Neural cell (in vitro differentiated cells): ENCODE results near the gene TAB2. TPM values are rescaled to one million over a fixed set of nuclear protein-coding genes. Genes with fewer than 3 reads are reported as not detected.

Experiments used
- H2AFZ ChIP-seq: fragments of 200-600, 300-800 bp; sonication (generic), shearing (Covaris generic); 2 replicates; pipeline ENCODE4 v1.6.0; 2014; ENCODE audit warnings: low read depth, mild to moderate bottlenecking, antibody characterized with exemption, low read length, moderate library complexity
- H3F3A ChIP-seq: fragments of 200-600 bp; shearing (Covaris generic); 2 replicates; pipeline ENCODE4 v1.6.1; 2016; ENCODE audit warnings: mild to moderate bottlenecking, moderate library complexity, mixed read lengths, antibody characterized with exemption, low read length; ENCODE audit not compliant: insufficient read depth, poor library complexity, severe bottlenecking
- H3K27ac ChIP-seq: fragments of 200-600, 300-800 bp; sonication (generic), shearing (Covaris generic); 2 replicates; pipeline ENCODE4 v1.5.1; 2014; ENCODE audit warnings: mild to moderate bottlenecking, low read length, moderate library complexity
- H3K27me3 ChIP-seq: fragments of 300-800, 200-600 bp; sonication (generic), shearing (Covaris generic); 2 replicates; pipeline ENCODE4 v1.6.0; 2014; ENCODE audit warnings: mild to moderate bottlenecking, low read depth, low read length, moderate library complexity; ENCODE audit not compliant: insufficient read depth
- H3K36me3 ChIP-seq: fragments of 300-800, 200-600 bp; sonication (generic), shearing (Covaris generic); 2 replicates; pipeline ENCODE4 v1.5.1; 2014; ENCODE audit warnings: mild to moderate bottlenecking, antibody characterized with exemption, low read length, moderate library complexity; ENCODE audit not compliant: insufficient read depth
- H3K4me2 ChIP-seq: fragments of 300-800, 200-600 bp; sonication (generic), shearing (Covaris generic); 2 replicates; pipeline ENCODE4 v1.6.0; 2014; ENCODE audit warnings: mild to moderate bottlenecking, low read length
- H3K4me3 ChIP-seq: fragments of 300-800, 200-600 bp; sonication (generic), shearing (Covaris generic); 2 replicates; pipeline ENCODE4 v1.5.1; 2014; ENCODE audit warnings: mild to moderate bottlenecking, low read length, moderate library complexity
- H3K79me2 ChIP-seq: fragments of 200-600 bp; shearing (Covaris generic); replicated peaks from 2 replicates; pipeline ENCODE4 v1.6.0; 2014; ENCODE audit warnings: mild to moderate bottlenecking, low read length, moderate library complexity; ENCODE audit not compliant: insufficient read depth
- H3K9ac ChIP-seq: fragments of 300-800, 200-600 bp; sonication (generic), shearing (Covaris generic); 2 replicates; pipeline ENCODE4 v1.6.1; 2016; ENCODE audit warnings: mild to moderate bottlenecking, low read length, mixed read lengths
- H3K9me2 ChIP-seq: fragments of 200-600 bp; shearing (Covaris generic); 2 replicates; pipeline ENCODE4 v1.6.1; 2016; ENCODE audit warnings: mild to moderate bottlenecking, low read length, mixed read lengths; ENCODE audit not compliant: insufficient read depth
- H3K9me3 ChIP-seq: fragments of 200-600, 300-800 bp; sonication (generic), shearing (Covaris generic); 2 replicates; pipeline ENCODE4 v1.6.1; 2016; ENCODE audit warnings: mild to moderate bottlenecking, mixed run types, low read length, moderate library complexity, mixed read lengths
- H4K20me1 ChIP-seq: fragments of 200-600 bp; shearing (Covaris generic); 2 replicates; pipeline ENCODE4 v1.6.1; 2016; ENCODE audit warnings: mild to moderate bottlenecking, mixed run types; ENCODE audit not compliant: insufficient read depth
- CTCF ChIP-seq: fragments of 450-650 bp; IDR thresholded peaks from 2 replicates; pipeline ENCODE4 v1.5.1; 2014; ENCODE audit warnings: antibody characterized with exemption, mild to moderate bottlenecking, moderate library complexity; ENCODE audit not compliant: poor library complexity, severe bottlenecking
- EP300 ChIP-seq: fragments of 450-650 bp; conservative IDR thresholded peaks from 2 replicates; pipeline ENCODE4 v1.6.1; 2014; ENCODE audit warnings: antibody characterized with exemption, mild to moderate bottlenecking, moderate library complexity; ENCODE audit not compliant: poor library complexity, severe bottlenecking
- EZH2 ChIP-seq: fragments of 200-600, 300-800 bp; shearing (Covaris generic), sonication (generic); IDR thresholded peaks from 2 replicates; pipeline ENCODE4 v1.6.1; 2014; ENCODE audit warnings: antibody characterized with exemption, low read length, borderline replicate concordance, mild to moderate bottlenecking; ENCODE audit not compliant: insufficient read depth, poor library complexity, severe bottlenecking
- MXI1 ChIP-seq: fragments of 450-650 bp; conservative IDR thresholded peaks from 2 replicates; pipeline ENCODE4 v1.6.1; 2014; ENCODE audit warnings: antibody characterized with exemption, mild to moderate bottlenecking; ENCODE audit not compliant: poor library complexity, severe bottlenecking
- POLR2AphosphoS5 ChIP-seq: IDR thresholded peaks from 2 replicates; pipeline ENCODE4 v1.6.1; 2012
- RAD21 ChIP-seq: fragments of 450-650 bp; conservative IDR thresholded peaks from 2 replicates; pipeline ENCODE4 v1.6.1; 2014; ENCODE audit warnings: antibody characterized with exemption, mild to moderate bottlenecking, moderate library complexity
- SMC3 ChIP-seq: fragments of 450-650 bp; conservative IDR thresholded peaks from 2 replicates; pipeline ENCODE4 v1.6.1; 2014; ENCODE audit warnings: antibody characterized with exemption, mild to moderate bottlenecking, moderate library complexity; ENCODE audit not compliant: poor library complexity
- TAF1 ChIP-seq: IDR thresholded peaks from 2 replicates; pipeline ENCODE4 v1.6.1; 2012; ENCODE audit warnings: low read depth
- polyA plus RNA-seq: library from polyadenylated mRNA; depleted of rRNA; stranded (reverse); fragments of >200 nt; gene quantifications from 2 replicates; pipeline ENCODE4 v1.2.3, GENCODE V29; 2014
- TF ChIP-seq, protein P1 (sequence below): IDR thresholded peaks from 2 replicates; pipeline ENCODE4 v1.6.1; 2012; ENCODE audit warnings: borderline replicate concordance

Gene TAB2
- polyA plus RNA-seq, 1 donor from 2014 or later, result 27.6 TPM

GRCh38 chr6:149389509-149390297 lies 72.2 kb downstream of the TAB2 start:
- no peaks in the 10 kb centered on the region for H3F3A ChIP-seq
- no peaks in the 10 kb centered on the region for H3K9me3 ChIP-seq
- H3K4me2 ChIP-seq, result no peak overlapping the region
- no peaks in the 10 kb centered on the region for H4K20me1 ChIP-seq
- H3K79me2 ChIP-seq, result peaks cover 26% of the 10 kb centered on the region
- no peak overlapping the region for H3K4me3 ChIP-seq
- H3K27me3 ChIP-seq, result no peaks in the 10 kb centered on the region
- no peak overlapping the region for H2AFZ ChIP-seq
- no peak for TF ChIP-seq CTCF
- TF ChIP-seq RAD21, result no peak
- TF ChIP-seq SMC3, result no peak
- TF ChIP-seq EP300, result no peak
- TF ChIP-seq MXI1, result no peak
- TF ChIP-seq TAF1, result no peak
- H3K9me2 ChIP-seq, result no peaks in the 10 kb centered on the region
- H3K27ac ChIP-seq, result no peak overlapping the region
- H3K9ac ChIP-seq, result no peak overlapping the region
- H3K36me3 ChIP-seq, result peaks cover 11% of the 10 kb centered on the region

GRCh38 chr6:149392093-149392492 lies 74.6 kb downstream of the TAB2 start:
- TF ChIP-seq MXI1 (no peak), EZH2 (no peak), POLR2AphosphoS5 (no peak), SMC3 (no peak), TAF1 (no peak), CTCF (no peak), EP300 (no peak), RAD21 (no peak)
- TF ChIP-seq, protein P1, sequence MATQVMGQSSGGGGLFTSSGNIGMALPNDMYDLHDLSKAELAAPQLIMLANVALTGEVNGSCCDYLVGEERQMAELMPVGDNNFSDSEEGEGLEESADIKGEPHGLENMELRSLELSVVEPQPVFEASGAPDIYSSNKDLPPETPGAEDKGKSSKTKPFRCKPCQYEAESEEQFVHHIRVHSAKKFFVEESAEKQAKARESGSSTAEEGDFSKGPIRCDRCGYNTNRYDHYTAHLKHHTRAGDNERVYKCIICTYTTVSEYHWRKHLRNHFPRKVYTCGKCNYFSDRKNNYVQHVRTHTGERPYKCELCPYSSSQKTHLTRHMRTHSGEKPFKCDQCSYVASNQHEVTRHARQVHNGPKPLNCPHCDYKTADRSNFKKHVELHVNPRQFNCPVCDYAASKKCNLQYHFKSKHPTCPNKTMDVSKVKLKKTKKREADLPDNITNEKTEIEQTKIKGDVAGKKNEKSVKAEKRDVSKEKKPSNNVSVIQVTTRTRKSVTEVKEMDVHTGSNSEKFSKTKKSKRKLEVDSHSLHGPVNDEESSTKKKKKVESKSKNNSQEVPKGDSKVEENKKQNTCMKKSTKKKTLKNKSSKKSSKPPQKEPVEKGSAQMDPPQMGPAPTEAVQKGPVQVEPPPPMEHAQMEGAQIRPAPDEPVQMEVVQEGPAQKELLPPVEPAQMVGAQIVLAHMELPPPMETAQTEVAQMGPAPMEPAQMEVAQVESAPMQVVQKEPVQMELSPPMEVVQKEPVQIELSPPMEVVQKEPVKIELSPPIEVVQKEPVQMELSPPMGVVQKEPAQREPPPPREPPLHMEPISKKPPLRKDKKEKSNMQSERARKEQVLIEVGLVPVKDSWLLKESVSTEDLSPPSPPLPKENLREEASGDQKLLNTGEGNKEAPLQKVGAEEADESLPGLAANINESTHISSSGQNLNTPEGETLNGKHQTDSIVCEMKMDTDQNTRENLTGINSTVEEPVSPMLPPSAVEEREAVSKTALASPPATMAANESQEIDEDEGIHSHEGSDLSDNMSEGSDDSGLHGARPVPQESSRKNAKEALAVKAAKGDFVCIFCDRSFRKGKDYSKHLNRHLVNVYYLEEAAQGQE, result no peak
- Histone ChIP-seq H3K79me2 (peaks cover 19% of the 10 kb centered on the region), H3K4me3 (no peak overlapping the region), H3K36me3 (no peaks in the 10 kb centered on the region), H2AFZ (no peak overlapping the region), H3K9me2 (no peaks in the 10 kb centered on the region), H4K20me1 (no peaks in the 10 kb centered on the region), H3F3A (no peaks in the 10 kb centered on the region), H3K9ac (no peak overlapping the region), H3K27ac (no peak overlapping the region), H3K27me3 (no peaks in the 10 kb centered on the region), H3K4me2 (no peak overlapping the region), H3K9me3 (no peaks in the 10 kb centered on the region)
